C1 segment of cervical spinal cord (tissue), 14 donors: ENCODE results near the gene WDR70.
A peak's percentile ranks its signal among the peaks of the same experiment; 100 is the strongest.
"Not testable (repeated sequence)": the region's sequence is repeated elsewhere in the genome, so short reads cannot be mapped to it uniquely, and the experiment has no call there.

ENCODE experiments used
- DNase-seq, 14 donors: peaks; one replicate each; lab custom pipeline; 2025; lab: John Stamatoyannopoulos, UW

Gene WDR70

DNA sequence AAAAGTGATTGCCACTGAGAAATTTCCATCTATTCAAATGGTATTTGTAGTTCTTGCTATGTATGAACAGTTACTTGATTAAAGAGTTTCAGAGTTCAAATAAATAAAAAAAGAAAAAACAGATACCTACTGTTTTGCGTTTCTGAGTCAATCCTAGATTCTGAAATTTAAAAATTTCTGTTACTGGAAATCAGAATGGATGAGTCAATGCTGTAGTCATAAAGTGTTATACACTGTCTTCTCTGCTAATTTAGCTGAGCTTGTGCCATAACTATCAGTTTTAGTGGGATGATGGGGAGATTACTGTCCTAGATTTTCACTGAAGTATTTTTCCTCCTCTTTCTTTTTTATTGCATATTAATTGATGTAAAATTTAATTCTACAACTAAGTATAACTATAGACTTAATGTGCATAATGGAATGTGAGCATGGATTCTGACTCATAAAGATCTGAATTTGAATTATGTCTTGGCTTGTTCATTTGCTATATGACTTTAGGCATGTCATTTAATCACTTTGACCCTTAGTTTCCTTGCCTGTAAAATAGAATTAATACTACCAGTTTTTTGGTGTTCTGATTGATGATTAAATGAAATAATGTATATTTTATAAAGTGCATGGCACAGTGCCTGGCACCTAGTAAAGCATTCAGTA is 75.4 kb downstream of the WDR70 start:
- DNase-seq = not testable (repeated sequence)

DNA sequence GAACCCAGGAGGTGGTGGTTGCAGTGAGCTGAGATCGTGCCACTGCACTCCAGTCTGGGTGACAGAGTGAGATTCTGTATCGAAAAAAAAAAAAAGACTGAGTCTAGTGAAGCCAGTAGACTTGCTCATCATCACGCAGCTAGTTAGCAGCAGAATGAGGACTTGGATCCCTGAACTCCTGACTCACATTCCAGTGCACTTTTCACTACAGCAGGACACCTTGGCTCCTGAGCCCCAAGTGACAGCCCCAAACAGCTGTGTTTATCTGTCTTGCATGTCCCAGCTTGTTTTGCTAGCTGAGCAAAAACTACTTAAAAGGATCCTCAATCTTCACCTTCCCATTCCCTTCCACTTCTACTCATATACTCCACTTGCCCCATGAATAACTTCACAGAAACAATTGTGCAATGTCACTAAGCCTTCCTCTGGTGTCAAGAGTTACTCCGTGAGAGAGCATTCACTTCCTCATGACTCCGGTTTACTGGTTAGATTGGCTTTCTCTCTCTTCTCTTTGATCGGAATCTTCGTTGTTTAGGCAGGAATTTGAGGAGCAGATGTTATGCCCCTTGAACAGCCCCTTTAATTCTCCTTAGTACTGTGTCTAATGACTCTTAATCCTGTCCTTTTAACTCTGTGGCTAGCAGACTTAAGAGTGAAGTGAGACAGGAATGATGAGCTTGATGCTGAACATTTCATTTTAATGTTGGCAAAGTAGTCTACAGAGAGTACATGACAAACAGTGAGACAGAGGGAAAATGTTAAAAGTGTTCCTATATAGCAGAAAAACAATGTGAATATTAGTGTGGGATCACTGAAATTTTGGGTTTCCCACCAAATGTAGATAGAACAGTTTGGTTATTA is 84.3 kb downstream of the WDR70 start:
- DNase-seq = not testable (repeated sequence)

DNA sequence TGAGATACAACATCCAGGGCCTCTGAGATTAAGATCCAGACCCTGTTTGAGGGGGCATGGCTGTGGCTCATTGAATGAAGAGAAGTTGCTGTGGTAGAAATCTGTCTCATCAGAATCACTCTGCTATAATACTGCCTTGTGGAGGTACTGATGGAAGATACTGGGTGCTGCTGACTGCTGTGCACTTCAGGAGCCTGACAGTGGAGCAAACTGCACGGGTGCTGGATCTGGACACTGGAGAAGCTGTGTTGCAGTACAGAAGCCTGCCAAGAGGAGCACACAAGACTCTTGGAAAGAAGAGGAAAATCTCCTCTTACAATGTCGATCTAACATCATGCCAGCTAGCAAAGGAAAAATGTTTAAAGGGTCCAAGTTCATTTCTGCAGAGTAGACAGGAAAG is 85.5 kb downstream of the WDR70 start:
- peak in 1 of 14 donors; percentile 0 for DNase-seq

GRCh38 chr5:37469383-37469782 is 90.3 kb downstream of the WDR70 start:
- not testable (repeated sequence) for DNase-seq

DNA sequence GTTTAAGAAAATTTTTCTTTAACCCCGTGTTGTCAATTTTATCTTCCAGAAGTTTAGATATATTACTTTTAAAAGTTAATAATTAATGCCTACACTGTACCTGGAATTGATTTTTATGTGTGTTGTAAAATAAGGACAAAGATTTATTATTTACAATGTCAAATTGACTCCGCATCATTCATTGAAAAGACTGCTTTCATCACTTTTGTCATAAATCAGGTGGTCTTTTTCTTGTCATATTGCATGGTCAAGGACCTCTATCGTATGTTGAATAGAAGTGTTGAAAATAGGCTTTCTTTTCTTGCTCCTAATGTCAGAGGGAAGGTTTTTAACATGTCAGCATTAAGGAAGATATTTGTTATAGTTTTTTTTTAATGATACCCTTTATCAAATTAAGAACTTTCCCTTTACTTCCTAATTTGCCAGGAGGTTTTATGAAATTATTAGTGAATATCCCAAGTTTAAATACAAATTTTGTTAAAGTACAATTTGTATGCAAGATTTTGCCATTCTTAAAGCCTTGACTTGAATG is 92.6 kb downstream of the WDR70 start:
- DNase-seq = no peak

DNA sequence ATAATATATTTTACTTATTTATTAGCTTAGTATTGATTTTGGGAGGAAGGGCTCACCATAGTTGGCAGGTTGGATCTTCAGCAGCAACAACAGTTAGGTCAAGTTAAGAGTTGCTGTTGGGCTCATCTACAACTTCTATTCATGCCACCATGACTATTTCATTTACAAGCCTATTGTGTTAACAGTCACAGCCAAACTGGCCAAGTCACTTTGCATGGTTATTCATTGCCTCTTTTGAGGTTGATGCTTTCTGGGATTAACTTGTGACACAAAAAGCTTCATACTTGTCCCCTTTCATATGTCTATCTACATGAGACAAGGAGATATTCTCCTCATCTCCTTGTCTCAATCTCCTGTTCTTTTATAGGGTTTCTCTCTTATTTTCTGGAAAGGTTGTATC is 98.3 kb downstream of the WDR70 start:
- no peak for DNase-seq

GRCh38 chr5:37478121-37478894 is 99.2 kb downstream of the WDR70 start:
- DNase-seq = no peak

DNA sequence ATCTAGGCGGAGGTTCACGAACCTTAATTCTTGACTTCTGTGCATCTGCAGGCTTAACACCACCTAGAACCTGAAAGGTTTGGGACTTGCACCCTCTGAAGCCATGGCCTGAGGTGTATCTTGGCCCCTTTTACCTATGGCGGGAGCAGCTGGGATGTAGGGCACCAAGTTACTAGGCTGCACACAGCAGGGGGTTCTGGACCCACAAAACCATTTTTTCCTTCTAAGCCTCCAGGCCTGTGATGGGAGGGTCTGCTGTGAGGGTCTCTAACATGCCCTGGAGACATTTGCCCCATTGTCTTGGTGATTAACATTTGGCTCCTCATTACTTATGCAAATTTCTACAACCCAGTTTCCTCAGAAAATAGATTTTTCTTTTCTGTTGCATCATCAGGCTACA is 102.3 kb downstream of the WDR70 start:
- not testable (repeated sequence) for DNase-seq

DNA sequence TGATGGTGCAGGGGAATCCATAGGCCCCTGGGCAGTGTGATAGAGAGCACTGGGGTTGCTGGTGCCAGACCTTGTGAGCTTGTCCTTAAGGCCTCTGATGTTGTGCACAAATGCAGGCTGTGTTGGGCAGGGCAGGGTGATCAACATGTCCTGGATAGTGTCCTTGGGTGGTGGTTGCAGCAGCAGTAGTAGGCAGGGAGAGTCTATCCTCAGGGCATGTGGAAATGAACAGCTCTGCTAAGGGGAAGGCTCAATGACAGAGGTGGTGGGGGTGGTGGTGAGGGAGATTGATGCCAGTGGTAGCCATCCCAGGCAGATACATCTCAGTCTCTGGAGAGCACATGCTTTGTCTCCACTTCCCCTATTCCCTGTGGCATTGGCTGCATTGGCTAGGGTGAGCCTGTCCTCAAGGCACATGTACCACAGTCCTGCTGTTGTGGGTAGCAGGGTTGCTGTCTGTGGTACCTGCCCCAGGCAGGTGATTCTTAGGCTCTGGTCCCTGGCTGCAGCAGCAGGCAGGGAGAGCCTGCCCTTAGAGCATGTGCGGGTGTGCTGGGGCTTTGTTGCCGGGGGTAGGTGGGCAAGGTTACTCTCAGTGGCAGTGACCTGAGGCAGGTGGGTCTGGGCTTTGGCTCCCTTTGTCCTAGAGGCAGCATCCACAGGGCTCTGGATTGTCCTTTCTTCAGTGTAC is 111.1 kb downstream of the WDR70 start:
- DNase-seq = no peak

DNA sequence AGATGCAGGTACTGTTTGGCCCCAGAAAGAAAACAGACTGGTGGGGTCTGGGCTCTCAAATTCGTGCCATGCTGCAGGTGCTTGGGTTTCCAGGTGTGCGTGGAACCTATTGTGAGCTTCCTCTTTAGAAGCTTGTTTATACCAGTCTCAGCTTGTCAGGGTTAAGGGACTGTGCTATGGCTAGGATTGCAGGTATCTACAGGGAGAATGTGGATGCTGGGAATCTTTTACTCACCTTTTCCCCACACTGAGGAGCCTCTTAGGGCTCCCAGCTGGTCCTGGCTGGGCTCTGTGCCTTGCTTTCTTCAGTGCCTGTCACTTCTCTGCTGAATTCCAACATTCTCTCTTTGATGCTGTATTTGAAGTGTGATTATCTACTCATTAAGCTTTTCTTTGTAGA is 111.8 kb downstream of the WDR70 start:
- no peak for DNase-seq

GRCh38 chr5:37492778-37493555 is 113.8 kb downstream of the WDR70 start:
- no peak for DNase-seq

GRCh38 chr5:37494756-37495155 is 115.6 kb downstream of the WDR70 start:
- peak in 1 of 14 donors; percentile 3 for DNase-seq

- no peak for DNase-seq
These were observed 116.1 kb downstream of the WDR70 start for GRCh38 chr5:37495210-37495609.

DNA sequence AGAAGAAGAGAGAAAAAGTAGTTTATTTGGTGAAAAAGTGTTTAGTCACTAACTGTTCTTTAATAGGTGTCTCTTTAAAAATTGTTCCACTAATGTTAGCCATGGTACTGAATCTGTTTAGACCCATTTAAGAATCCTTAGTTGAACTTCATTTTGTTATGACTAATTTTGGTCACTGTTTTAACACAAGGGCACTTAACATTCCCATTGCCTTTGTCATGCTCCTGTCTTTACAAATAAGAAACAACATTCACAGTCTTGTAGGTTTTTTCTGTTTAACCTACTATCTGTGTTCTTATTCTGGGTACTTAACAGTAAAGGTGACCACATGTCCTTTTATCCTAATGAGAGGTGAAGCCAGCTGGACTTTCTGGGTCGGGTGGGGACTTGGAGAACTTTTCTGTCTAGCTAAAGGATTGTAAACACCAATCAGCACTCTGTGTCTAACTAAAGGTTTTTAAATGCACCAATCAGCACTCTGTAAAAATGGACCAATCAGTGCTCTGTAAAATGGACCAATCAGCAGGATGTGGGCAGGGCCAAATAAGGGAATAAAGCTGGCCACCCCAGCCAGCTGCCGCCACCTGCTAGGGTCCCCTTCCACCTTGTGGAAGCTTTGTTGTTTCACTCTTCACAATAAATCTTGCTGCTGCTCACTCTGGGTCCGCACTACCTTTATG is 116.7 kb downstream of the WDR70 start:
- no peak for DNase-seq

DNA sequence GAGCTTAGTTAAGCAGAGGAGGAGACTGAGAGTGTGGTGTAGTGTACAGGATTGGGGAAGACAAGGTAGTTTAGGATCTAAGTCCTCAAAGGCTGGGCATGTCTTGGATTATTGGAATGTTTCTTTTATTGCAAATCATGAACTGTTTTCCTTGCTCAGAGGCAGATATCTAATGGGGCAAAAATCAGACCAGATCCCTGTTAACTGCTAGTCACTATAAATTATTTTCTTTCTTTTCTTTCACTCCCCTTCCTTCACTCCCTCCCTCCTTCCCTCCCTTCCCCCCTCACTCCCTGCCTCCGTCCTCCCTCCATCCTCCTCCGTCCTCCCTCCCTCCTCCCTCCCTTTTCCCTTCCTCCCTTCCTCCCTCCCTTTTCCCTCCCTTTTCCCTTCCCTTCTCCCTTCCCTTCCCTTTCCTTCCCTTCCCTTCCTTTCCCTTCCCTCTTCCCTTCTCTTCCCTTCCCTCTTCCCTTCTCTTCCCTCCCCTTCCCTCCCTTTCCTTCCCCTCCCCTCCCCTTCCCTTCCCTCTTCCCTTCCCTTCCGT is 117.9 kb downstream of the WDR70 start:
- DNase-seq = no peak

GRCh38 chr5:37501152-37501551 is 122.0 kb downstream of the WDR70 start:
- DNase-seq = no peak

- DNase-seq = no peak
These were observed 127.1 kb downstream of the WDR70 start for GRCh38 chr5:37506241-37506640.

DNA sequence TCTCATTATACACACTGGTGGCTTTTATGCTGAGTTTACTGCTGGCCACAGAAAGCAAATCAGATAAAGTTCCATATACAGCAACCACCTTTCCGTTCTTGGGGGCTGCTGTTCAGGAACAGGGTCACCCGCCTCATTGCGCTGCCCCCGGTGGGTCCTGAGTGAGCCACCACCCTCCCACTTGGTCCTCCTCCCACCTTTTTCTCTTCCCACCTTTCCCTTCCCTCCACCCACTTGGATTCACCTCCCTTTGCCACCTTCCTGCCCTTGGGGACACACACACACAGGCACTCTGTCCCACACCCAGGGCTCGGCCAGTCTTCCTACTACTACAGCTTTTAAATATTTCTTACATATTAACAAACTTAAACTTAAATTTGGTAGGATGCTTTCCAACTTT is 127.6 kb downstream of the WDR70 start:
- DNase-seq = no peak

DNA sequence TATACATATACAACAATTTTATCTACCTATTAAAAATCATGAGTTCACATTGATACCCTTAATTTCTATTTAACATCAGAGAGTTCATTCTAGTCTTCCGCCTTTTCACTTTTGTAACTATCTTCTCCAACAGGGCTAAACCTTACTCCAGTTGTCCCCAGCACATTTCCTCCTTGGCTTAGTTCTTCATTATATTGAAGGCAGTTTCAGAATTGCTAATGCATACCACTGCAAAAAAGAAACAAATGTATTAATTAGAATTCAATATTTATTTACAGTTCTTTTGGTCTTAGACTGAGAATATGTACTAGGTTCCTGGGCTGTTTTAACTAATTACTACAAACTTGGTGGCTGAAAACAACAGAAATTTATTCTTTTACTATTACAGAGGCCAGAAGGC is 132.5 kb downstream of the WDR70 start:
- no peak for DNase-seq

GRCh38 chr5:37514946-37515345 is 135.8 kb downstream of the WDR70 start:
- no peak for DNase-seq
